ENCODE data around the gene ELL2. TPM values are rescaled to one million over a fixed set of nuclear protein-coding genes. Genes with fewer than 3 reads are reported as not detected.

Gene ELL2
- polyA plus RNA-seq, 1 of the 3 experiments (the other 2 are of a cell fraction), result 18.4 TPM

- no peaks in the 10 kb centered on the region for H4K20me1 ChIP-seq (ENCODE audit: insufficient read depth)
- no peaks in the 10 kb centered on the region for H3K79me2 ChIP-seq (ENCODE audit: insufficient read depth)
- no peaks in the 10 kb centered on the region for H3K27me3 ChIP-seq (ENCODE audit: insufficient read depth)
- H3K9ac ChIP-seq, result no peak overlapping the region
- H3K4me1 ChIP-seq (ENCODE audit: control insufficient read depth in 1 of 2, insufficient read depth in 2 of 2, low read depth in 1 of 2, low read length in 1 of 2), result peaks cover 3 to 7% of the 10 kb centered on the region in 2 experiments; a peak in 2 of 4 replicates
- H2AFZ ChIP-seq (ENCODE audit: low read depth), result no peak overlapping the region
- TF ChIP-seq NFIC (IDR thresholded peaks at IDR 0.05; ENCODE audit: borderline replicate concordance) (no peak), MAX (IDR thresholded peaks at IDR 0.05; ENCODE audit: low read depth) (no peak), EZH2phosphoT487 (IDR thresholded peaks at IDR 0.05; ENCODE audit: borderline replicate concordance, low read depth) (no peak)
- ChIA-PET POLR2A (no interaction called here), CTCF (interaction anchor here (0.8 to 15.2 kb wide), 24 partner anchors 9 to 491 kb away, joined by 3 to 170 read pairs (median 5); partner anchors contain the start of gene RFESD)
- no peaks in the 10 kb centered on the region for H3K36me3 ChIP-seq (replicated peaks in 1 of 2; ENCODE audit: control insufficient read depth in 1 of 2, insufficient read depth in 2 of 2, low read length in 1 of 2)
- whole genome bisulfite sequencing (ENCODE audit: low lambda C conversion rate), result 7% methylated on average over 1 of the region's 1 CpG
- DNase-seq, result no peak
- no peaks in the 10 kb centered on the region for H3K9me3 ChIP-seq
- no peak overlapping the region for H3K4me2 ChIP-seq
- no peak overlapping the region; a peak in 1 of 4 replicates for H3K4me3 ChIP-seq (ENCODE audit: low read depth in 2 of 2, low read length in 1 of 2)
- H3K9me2 ChIP-seq, result no peaks in the 10 kb centered on the region
- no peaks in the 10 kb centered on the region for H3F3A ChIP-seq (replicated peaks; ENCODE audit: insufficient read depth)
- H3K27ac ChIP-seq (ENCODE audit: low read depth in 2 of 2, low read length in 1 of 2), result no peak overlapping the region
Observed at GRCh38 chr5:95847261-95847592, 114.4 kb downstream of the ELL2 start.

- Histone ChIP-seq H3K9ac (no peak overlapping the region), H3K4me2 (no peak overlapping the region), H3F3A (replicated peaks; ENCODE audit: insufficient read depth) (no peaks in the 10 kb centered on the region), H4K20me1 (ENCODE audit: insufficient read depth) (no peaks in the 10 kb centered on the region), H3K79me2 (ENCODE audit: insufficient read depth) (no peaks in the 10 kb centered on the region), H3K4me3 (ENCODE audit: low read depth in 2 of 2, low read length in 1 of 2) (no peak overlapping the region; a peak in 1 of 4 replicates), H3K4me1 (ENCODE audit: control insufficient read depth in 1 of 2, insufficient read depth in 2 of 2, low read depth in 1 of 2, low read length in 1 of 2) (peaks cover 3 to 7% of the 10 kb centered on the region in 2 experiments; a peak in 2 of 4 replicates), H2AFZ (ENCODE audit: low read depth) (no peak overlapping the region), H3K27me3 (ENCODE audit: insufficient read depth) (no peaks in the 10 kb centered on the region), H3K9me3 (no peaks in the 10 kb centered on the region), H3K9me2 (no peaks in the 10 kb centered on the region), H3K36me3 (replicated peaks in 1 of 2; ENCODE audit: control insufficient read depth in 1 of 2, insufficient read depth in 2 of 2, low read length in 1 of 2) (no peaks in the 10 kb centered on the region), H3K27ac (ENCODE audit: low read depth in 2 of 2, low read length in 1 of 2) (no peak overlapping the region)
- CTCF ChIA-PET, result interaction anchor here (0.6 to 15.2 kb wide), 38 partner anchors 8 to 491 kb away, joined by 3 to 170 read pairs (median 5); partner anchors contain the start of gene RFESD
- 75% methylated on average over 7 of the region's 7 CpGs for WGBS (ENCODE audit: low lambda C conversion rate)
- POLR2A ChIA-PET, result no interaction called here
- TF ChIP-seq SMC3 (IDR thresholded peaks at IDR 0.05; ENCODE audit: low read depth, low read length) (peak; percentile 96), CHD2 (IDR thresholded peaks at IDR 0.05; ENCODE audit: low read length, partially characterized antibody) (peak; percentile 50), NFIC (IDR thresholded peaks at IDR 0.05; ENCODE audit: borderline replicate concordance) (no peak), RCOR1 (IDR thresholded peaks at IDR 0.05; ENCODE audit: low read length) (peak; percentile 23; the same call in 1 of the 2 replicates), FOSL2 (IDR thresholded peaks at IDR 0.05; ENCODE audit: borderline replicate concordance, low read depth) (no peak), MAX (IDR thresholded peaks at IDR 0.05; ENCODE audit: low read depth) (0 out of 2 replicates have a peak, but pooled peaks have one; percentile 15), CTCF (IDR thresholded peaks at IDR 0.05) (peak; percentile 97), IRF3 (IDR thresholded peaks at IDR 0.05; ENCODE audit: low read depth, low read length) (no peak), RAD21 (IDR thresholded peaks at IDR 0.05; ENCODE audit: low read length) (peak; percentile 98)
- DNase-seq, result peak; percentile 83
Observed at GRCh38 chr5:95846554-95847260, 114.9 kb downstream of the ELL2 start.

All from SK-N-SH (cell line).